ENCODE measurements around the gene C21orf58.
"Not testable (repeated sequence)": the region's sequence is repeated elsewhere in the genome, so short reads cannot be mapped to it uniquely, and the experiment has no call there.

Gene C21orf58

DNA sequence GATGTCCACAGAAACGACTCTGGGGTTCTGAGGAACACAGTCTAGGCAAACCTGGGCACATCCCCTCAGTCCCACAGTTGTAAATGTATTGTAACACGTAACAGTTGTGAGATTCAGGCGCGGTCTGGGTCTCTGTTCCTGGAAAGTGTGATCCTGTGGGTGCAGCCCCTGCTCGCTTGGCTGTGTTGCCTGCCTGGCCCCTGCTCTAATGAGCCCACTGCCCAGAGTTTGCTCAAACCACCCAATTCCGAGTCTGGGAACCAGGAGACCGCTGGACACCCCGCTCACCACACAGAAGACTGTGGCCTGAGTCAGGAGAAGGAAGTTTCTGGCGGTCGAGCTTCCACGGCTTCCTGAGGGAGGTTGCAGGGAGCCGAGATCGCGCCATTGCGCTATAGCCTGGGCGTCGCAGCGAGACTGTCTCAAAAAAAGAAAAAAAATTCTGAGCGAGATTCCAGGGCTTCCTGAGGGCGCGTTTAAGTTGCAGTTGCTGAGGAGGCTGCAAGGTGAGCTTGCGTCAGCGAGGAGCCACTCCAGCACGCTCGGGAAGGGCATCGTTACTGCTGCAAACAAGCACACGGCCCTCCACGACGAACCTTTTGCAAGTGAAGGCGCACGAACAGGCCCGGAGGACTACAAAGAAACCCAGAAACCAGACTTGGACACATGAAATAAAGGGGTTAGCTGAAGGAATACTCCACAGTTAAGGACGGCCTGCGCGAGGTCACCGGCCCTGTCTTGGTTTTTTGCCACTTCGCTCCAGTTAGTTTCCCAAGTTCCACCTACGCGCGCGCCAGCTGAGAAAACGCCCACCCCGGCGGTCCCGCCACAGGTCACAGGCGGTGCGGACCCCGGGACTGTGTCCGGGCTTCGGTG lies 1.1 kb downstream of the C21orf58 start:
- DNase-seq = no peak

DNA sequence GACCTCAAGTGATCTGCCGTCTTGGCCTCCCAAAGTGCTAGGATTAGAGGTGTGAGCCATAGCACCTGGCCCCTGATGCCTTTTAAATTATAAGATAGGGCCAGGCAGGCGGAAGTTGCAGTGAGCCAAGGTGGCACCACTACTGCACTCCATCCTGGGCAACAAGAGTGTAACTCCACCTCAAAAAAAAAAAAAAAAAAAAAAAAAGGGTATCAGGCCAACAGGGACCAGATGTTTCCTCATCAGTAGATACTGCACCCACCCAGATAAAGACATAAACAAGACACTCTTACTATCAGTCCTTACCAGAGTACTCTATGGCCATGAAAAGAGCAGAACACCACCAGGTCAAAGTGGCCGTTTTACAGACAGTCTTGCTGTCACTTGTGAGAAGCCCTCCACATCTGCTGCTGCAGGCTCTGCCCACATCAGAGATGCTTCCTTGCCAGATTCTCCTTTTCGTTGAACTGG lies 3.3 kb downstream of the C21orf58 start:
- no peak for DNase-seq

DNA sequence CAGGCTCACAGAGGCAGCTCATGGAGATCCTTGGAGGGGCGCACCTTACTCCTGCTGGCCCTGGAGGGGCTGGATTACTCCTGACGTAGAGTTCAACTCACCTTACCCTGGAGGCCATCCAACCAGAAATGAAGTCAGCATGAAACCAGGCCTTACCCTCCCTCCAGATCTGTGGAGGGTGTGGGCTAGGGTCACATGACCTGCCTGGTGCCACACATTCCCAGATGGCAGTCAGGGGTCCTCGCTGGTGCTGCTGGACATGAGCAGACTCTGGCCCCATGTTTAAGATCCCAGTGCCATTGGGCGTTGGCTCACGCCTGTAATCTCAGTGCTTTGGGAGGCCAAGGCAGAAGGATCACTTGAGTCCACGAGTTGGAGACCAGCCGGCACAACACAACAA lies 4.5 kb downstream of the C21orf58 start:
- DNase-seq = no peak

DNA sequence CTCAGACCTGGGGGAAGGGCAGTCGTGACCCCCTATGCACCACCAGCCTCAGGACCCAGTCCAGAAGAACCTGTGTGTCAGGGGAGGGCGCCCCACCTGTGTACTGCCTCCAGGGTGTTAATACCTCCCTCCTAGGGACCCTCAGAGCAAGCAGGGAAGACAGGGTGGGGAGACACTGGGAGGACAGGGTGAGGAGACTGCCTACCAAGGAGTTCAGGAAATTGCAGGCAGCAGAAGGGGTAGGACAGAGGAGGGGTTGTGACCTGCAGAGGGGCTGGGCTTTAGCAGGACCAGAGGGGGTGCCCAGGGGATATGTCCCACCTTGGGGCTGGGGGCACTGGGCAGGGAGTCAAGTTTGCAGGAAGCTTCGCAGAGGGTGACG lies 5.2 kb downstream of the C21orf58 start:
- DNase-seq = no peak

DNA sequence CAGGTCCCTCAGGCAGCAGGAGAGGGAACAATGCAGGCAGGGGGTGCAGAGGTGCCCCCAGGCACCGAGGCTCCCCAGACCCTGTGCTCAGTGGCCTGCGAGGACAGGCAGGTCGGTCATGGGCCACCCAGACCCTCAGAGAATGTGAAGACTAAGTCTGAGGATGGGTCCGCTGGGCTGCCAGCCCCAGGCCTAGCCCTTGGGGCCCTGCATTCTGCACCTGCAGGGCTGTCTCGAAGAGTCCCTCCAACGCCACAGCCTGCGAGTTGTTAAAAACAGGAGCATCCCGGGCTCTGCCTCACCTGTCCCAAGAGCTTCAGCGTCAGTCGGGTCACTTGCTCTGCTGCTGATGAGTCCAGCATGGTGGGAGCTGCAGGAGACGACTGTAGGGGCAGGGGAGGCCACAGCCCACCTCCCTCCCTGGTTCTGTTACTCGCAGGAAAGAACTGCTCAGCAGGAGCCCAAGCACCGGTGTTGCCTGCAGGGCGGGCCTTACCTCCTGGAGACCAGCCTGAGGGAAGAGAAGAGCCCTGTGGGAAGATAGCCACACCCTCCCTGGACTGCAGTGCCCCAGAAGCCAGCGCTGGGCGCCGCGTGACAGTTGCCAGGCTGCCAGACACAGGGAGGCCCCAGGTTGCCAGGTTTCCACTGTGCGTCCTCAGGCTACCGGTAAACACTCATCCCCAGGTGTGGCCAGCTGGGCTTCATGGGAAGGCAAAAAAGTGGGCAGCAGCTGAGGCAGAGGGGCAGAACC lies 5.8 kb downstream of the C21orf58 start:
- no peak for DNase-seq

DNA sequence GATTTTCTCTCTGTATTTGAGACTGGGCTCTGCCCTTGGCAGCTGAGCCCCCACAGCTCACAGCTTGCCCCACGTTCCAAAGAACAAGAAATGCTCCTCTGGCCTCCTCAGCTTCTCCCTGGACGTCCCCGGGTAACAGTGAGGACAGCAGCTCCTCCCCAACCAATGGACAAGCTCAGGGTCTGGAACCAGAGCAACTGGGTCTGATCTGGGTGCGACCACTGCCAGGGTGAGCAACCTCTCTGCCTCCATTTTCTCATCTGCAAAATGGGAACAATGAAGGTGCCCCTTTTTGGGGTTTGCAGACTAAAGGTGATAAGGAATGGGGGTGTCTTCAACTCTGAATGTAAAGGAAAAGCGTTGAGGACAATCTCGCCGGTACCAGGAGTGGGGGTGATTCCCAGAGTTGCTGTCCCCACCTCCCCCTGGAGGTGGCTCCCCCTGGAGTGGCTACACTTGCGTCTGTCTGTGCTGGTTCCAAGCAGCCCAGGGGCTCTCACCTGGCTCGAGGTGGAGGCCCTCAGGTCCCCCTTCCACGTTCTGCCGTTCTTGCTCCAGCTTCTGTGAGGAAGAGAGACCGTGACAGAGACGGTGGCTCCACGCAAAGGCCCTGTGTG lies 6.9 kb downstream of the C21orf58 start:
- DNase-seq = no peak

DNA sequence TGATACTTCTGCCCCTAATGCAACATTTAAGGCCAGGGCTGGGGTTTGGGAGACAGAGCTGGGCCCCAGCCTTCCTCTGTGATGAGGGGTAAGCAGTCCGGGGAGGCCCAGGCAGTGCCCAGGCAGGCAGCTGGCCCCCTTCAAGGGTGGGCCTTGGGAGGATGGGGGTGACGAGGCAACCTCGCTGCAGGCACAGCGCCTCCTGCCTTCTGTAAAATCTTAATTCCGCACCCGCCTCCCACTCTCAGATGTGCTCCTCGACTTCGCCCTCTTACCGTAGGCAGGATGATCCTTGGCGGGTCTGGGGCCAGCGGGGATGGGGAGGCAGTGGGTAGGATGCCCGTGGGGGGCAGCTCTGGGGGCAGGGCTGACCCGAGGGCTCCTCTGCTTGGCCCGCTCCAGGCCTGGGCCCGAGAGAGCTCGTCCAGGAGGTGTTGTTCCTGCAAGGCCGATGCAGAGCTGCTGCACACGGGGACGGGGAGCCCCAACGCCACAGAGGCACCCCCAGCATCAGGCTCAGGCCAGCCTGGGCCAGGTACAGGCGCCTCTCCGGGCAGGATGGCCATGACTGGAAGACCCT lies 9.1 kb downstream of the C21orf58 start:
- DNase-seq = no peak

DNA sequence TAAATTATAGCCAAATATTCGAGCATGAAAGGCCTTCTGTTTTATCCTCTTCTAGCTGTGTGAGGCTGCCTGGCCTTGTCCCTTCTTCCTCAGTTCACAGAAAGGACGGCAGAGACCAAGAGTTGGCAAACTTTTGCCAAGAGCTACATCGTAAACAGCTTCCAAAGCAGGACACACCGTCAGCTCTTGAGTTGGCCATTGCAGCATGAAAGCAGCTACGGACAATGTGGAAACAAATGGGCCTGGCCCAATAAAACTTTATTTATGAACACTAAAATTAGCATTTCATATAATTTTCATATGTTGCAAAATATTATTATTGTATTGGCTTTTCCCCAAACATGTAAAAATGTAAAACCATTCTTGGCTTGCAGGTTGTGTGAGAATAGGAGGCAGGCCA lies 10.7 kb downstream of the C21orf58 start:
- no peak for DNase-seq

DNA sequence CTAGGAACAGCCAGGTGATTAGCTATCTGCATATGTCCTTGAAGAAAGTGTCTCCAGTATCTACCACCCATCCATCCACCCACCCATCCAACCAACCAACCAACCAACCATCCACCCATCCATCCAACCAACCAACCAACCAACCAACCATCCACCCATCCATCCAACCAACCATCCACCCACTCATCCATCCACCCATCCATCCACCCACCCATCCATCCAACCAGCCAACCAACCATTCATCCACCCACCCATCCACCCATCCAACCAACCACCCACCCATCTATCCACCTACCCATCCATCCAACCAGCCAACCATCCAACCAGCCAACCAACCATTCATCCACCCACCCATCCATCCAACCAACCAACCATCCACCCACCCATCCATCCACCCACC lies 12.1 kb downstream of the C21orf58 start:
- DNase-seq = no peak

DNA sequence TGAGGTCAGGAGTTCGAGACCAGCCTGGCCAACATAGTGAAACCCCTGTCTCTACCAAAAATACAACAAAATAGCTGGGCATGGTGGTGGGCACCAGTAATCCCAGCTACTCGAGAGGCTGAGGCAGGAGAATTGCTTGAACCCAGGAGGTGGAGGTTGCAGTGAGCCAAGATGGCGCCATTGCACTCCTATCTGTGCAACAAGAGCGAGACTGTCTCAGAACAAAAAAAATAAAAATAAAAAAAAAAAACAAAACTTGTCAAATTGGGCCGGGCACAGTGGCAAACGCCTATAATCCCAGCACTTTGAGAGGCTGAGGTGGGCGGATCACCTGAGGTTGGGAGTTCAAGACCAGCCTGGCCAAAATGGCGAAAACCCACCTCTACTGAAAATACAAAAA lies 13.4 kb downstream of the C21orf58 start:
- not testable (repeated sequence) for DNase-seq

DNA sequence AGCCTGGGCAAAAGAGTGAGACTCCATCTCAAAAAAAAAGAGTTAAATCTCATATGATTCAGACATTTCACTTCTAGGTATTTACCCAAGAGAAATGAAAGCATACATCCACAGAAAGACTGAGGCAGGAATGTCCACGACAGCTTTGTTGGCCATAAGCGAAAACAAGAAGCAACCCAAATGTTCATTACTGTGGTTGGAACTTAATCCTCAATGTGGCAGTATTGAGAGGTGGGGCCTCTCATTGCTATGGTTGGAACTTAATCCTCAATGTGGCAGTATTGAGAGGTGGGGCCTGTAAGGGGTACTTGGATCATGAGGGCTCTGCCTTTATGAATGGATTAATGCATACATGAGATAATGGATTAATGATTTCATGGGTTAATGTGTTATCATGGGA lies 15.2 kb downstream of the C21orf58 start:
- DNase-seq = no peak

DNA sequence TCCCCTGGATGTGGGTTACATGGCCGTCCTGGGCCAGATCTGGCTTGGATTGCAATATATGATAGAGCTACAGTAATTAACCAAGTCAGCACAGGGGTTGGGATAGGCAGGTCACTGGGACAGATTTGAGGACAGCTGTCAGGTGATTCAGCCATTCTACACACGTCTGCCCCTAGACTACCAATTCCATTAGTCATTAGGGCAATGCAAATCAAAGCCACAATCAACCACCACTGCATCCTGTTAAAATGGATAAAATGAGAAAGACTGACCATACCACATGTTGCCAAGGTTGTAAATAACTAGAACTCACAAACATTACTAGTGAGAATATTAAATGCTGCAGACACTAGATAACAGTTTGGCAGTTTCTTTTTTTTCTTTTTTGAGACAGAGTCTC lies 16.0 kb downstream of the C21orf58 start:
- no peak for DNase-seq

DNA sequence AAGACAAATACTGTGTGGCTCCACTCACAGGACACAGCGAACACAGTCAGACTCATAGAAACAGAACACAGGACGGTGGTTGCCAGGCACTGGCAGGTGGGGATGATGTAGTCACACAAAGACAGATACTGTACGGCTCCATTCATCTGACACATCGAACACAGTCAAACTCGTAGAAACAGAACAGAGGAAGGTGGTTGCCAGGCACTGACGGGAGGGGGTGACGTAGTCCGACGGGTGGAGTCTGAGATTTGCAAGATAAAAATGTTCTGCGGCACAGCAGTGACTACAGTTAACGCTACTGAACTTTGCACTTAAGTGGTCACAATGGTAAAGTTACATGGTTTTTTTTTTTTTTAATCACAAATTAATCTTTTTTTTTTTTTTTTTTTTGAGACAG lies 18.7 kb downstream of the C21orf58 start:
- DNase-seq = no peak

DNA sequence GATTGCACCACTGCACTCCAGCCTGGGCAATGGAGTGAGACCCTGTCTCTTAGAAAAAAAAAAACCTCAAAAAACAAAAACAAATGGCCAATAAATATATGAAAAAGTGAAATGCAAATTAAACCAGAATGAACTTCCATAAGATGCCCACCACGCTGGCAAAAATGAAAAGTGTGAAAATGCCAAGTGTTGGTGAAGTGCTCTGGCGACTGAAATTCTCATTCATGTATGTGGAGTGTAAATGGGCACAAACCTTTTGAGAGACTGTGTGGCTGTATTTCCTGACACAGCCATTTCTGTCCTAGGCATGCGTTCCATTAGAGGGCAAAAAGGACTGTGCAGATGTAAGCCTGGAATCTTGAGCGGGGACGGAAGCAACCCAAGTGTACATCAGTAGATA lies 19.2 kb downstream of the C21orf58 start:
- no peak for DNase-seq

DNA sequence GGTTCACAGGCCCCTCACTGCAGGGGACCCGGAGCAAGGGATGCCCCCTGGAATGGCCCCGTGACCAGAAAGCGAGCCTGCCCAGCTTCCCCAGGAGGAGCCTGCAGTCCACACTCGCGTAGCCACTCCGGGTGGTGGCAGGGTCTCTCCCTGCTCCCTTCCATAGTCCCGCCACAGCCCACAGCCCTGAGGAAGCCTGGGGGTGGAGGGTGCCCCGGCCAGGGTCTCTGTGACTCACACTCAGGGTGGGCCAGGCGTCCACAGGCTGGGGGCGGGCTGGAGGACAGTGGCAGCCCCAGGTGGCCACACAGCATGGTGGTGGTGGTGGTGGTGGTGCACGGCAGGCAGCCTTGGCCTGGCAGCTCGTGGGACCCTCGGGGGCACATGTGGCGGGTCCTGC lies 21.9 kb downstream of the C21orf58 start:
- no peak for DNase-seq

DNA sequence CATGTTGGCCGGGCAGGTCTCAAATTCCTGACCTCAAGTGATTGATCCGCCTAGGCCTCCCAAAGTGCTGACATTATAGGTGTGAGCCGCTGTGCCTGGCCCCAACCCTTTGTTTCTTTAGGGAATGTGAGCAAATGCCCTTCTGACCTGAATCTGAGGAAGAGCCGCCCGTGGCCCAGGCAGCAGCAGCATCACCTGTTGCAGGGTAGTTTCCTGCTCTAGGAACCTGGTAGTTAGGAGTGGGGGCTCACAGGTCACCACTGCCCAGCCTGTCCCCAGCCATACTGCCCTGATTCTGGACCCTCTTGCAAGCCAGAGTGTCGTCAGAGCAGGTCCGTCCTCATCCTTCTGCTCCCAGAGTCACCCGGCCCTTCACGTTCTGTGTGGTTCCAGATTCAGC lies 24.5 kb downstream of the C21orf58 start:
- DNase-seq = no peak

DNA sequence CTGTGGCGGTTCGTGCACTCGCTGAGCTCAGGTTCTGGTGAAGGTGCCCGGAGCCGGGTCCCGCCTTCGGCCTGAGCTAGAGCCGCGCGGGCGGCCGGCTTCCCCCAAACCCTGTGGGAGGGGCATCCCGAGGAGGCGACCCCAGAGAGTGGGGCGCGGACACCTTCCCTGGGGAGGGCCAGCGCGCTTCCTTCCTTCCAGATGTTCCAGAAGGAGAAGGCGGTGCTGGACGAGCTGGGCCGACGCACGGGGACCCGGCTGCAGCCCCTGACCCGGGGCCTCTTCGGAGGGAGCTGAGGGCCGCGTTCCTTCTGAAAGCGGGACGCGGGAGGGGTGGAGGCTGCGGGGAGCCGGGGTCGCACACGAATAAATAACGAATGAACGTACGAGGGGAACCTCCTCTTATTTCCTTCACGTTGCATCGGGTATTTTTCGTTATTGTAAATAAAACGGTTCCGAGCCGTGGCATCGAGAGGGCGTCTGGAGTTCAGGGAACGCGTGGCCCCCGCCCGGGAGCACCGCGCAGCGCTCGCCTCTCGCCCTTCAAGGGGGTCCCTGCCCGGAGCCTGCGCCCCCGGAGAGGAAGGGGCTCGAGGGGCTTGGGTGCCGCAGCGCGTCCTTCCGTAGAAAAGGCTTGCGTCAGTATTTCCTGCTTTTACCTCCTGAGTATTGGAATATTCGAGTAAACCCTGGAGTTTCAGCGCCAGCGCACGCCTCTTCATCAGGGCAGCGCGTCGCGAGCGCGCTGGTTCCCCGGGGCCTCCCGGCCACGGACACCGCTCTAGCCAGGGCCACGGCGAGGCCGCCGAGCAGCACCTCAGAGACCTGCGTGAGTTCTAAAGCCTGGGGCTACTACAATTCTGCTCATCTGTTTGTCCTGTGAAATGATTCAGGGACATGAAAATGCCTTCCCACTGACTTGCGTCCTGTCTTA lies 26.1 kb downstream of the C21orf58 start:
- no peak for DNase-seq

DNA sequence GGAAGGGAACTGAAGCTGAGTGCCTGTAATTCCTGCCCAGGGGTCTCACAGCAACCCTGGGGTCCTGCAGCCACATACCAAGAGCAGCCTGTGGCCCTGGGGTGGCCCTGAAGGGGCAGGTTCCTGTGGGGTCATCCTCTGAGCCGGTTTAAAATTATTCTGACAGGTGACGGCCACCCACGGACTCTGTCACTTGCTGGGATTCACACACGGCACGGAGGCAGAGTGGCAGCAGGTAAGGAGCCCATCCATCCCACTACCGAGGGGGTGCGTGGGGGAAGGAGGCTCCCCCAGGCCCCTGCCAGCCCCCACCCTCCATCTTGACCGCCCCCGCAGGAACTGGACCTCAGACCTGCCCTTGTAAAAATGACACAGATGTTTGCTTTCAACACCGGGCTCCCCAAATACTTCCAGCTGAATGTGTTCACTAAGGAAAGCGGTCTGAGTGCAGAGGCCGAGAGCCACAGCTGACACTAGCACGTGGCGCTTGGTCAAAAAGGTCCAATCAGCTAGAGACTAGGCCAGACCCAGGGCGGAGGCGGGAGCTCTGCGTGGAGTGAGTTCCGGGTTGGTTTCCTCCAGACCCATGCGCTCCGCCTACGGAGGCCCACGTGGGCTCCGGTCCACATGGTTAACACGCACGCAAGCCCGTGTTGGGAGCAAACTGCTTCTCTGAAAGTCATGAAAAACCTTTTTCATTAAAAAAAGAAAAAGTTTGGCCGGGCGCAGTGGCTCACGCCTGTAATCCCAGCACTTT lies 27.5 kb downstream of the C21orf58 start:
- DNase-seq = no peak

DNA sequence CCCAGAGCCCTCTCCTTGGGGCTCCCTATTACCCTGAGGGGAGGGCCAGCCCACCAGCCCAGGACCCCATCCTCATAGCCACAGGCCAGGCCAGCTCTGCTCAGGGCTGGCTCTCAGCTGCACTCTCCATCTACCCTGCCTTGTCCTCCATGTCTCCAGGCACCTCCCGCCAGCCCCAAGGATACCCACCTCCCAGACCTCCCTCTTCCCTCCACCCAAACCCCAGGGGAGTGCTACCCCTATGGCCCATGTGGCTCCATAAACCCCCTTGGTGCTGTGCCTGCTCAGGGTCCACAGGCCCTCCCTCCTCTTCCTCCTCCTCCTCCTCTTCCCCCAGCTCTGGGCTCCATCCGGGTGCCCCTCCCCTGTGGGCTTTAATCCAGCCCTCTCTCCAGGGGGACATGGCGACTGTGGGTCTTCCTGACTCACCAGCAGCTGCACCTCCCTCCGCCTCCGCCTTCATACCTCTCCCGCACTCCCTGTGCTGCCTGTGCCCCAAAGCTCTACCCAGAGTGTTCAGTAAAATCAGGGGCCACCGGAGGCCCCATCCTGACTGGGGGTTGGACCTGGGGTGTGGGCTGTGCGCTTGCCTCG lies 28.4 kb downstream of the C21orf58 start:
- no peak for DNase-seq

DNA sequence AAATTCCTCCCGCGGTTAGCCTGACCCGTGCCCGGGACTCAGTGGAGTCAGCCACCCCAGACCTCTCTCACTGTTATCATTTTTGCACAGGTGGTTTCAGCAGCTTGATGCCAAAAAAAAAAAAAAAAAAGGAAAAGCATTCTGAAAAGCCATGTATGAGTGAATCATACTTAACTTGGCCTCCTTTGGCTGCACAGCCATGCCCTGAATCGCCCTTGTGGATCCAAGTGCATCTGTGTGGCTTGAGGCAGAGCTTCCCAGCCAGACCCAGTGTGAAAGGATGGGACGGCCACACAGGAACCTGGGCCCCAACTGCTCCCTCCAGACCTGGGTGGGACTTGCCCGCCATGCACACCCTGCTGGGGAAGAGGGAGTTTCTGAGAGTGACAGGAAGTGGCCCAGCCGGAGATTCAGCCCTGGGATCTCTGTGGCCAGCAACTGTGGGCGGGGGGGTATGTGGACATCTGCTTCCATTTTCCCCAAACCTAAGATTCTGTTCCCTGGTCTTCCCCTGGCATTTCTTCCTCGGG lies 29.0 kb downstream of the C21orf58 start:
- DNase-seq = no peak

DNA sequence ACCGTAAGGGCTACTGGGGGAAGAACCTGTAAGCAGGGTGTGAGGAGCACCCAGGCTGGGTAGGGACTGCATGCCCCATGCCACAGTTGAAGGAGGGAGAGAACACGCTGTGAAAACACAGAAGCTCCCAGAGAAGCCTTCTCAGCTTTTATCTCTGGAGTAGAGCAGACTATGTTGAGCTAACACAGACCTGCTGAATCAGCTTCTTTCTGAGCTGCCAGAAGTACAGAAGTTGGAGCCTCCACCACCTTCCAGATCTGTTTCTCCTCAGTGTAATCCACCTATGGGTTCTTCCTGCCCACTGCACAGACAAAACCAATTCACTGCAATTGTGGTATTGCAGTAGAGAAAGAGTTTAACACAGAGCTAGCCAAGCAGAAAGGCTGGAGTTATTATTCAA lies 32.1 kb downstream of the C21orf58 start:
- no peak for DNase-seq

Measured in NCI-H1694 treated with DMSO at 0.1 percent for 48 hours (cell line).